Stimulated activated naive B cell treated with anti-CD40 and anti-IgM and Interleukin-4, amounts not matched to agents 10 μg/mL and 1 μg/mL and 100 μg/mL, for 72 hours (primary cell): ENCODE measurements around the gene C19orf18.

ENCODE experiments used
- ATAC-seq, 2 donors: fragments of 150-1000 bp; cut with Tn5 transposase; replicated peaks; 2 replicates each; pipeline ENCODE4 v1.10.0; 2021; ENCODE audit warnings: moderate library complexity in 1 of 2
- DNase-seq: peaks from one replicate; pipeline ENCODE4 v3.0.0; 2021
- H3K27ac Mint-ChIP-seq: one replicate; pipeline ENCODE4 v1.8.0; 2022; ENCODE audit warnings: mild to moderate bottlenecking, mixed read lengths
- H3K27me3 Mint-ChIP-seq, 2 donors: one replicate each; pipeline ENCODE4 v1.8.0; 2022; ENCODE audit warnings: mixed read lengths in 2 of 2
- H3K36me3 Mint-ChIP-seq, 2 donors: one replicate each; pipeline ENCODE4 v1.8.0; 2022; ENCODE audit warnings: mixed read lengths in 2 of 2, mild to moderate bottlenecking in 1 of 2
- H3K4me1 Mint-ChIP-seq, 2 donors: one replicate each; pipeline ENCODE4 v1.8.0; 2022; ENCODE audit warnings: mixed read lengths in 2 of 2, mild to moderate bottlenecking in 1 of 2
- H3K4me3 Mint-ChIP-seq, 2 donors: one replicate each; pipeline ENCODE4 v1.8.0; 2022; ENCODE audit warnings: mild to moderate bottlenecking in 2 of 2, mixed read lengths in 2 of 2, moderate library complexity in 1 of 2
- H3K9me3 Mint-ChIP-seq, 2 donors: one replicate each; pipeline ENCODE4 v1.8.0; 2022; ENCODE audit warnings: mixed read lengths in 2 of 2, mild to moderate bottlenecking in 1 of 2

Gene C19orf18

GRCh38 chr19:58000677-58001076 is 26.3 kb upstream of the C19orf18 start:
- peaks cover 67 to 87% of the 10 kb centered on the region in 2 donors for H3K36me3 Mint-ChIP-seq
- no peaks in the 10 kb centered on the region for H3K27me3 Mint-ChIP-seq
- H3K4me3 Mint-ChIP-seq = peak overlapping the region in 1 of 2 donors; percentile 95
- H3K4me1 Mint-ChIP-seq = peaks cover 24 to 51% of the 10 kb centered on the region in 2 donors
- DNase-seq = no peak
- peak overlapping the region; percentile 83 for H3K27ac Mint-ChIP-seq
- no peak for ATAC-seq
- peaks cover 19 to 20% of the 10 kb centered on the region in 2 donors for H3K9me3 Mint-ChIP-seq

DNA sequence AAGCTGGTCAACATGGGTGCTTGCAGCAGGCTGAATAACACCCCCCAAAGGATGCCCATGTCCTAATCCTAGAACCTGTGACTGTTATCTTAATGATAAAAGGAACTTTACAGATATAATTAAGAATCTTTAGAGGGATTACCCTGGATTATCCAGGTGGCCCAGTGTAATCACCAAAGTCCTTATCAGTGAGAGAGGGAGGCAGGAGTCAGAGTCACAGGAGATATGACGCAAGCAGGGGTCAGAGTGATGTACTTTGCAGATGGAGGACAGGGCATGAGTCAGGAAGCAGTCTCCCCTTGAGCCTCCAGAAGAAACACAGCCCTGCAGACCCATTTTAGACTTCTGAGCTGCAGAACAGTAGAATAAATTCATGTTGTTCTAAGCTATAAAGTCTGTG is 18.5 kb upstream of the C19orf18 start:
- Mint-ChIP-seq H3K4me1 (peaks cover 0 to 2% of the 10 kb centered on the region in 2 donors), H3K27me3 (no peaks in the 10 kb centered on the region), H3K36me3 (peaks cover 72 to 95% of the 10 kb centered on the region in 2 donors), H3K4me3 (no peak overlapping the region), H3K9me3 (peaks cover 35 to 41% of the 10 kb centered on the region in 2 donors), H3K27ac (no peak overlapping the region)
- no peak for DNase-seq
- no peak for ATAC-seq

DNA sequence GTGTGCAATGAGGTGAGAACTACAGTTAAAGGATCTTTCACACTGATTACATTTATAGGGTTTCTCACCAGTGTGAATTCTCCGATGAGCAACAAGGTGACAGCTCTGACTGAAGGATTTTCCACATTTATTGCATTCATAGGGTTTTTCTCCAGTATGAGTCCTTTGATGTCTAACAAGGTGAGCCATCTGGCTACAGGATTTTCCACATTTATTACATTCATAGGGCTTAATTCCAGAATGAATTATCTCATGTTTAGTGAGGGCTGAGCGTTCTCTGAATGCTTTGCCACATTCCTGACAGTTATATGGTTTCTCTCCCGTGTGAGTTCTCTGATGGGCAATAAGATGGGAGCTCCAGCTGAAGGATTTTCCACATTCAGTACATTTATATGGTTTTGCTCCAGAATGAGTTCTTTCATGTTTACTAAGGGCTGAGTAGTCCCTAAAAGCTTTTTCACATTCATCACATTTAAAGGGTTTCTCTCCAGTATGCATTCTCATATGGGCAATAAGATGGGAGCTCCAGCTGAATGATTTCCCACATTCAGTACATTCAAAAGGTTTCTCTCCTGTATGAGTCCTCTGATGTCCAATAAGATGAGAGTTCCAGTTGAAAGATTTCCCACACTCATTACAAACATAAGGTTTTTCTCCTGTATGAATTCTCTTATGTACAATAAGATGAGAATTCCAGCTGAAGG is 4.4 kb upstream of the C19orf18 start:
- DNase-seq (no peak), ATAC-seq (no peak)
- H3K27me3 Mint-ChIP-seq = no peaks in the 10 kb centered on the region
- H3K4me1 Mint-ChIP-seq = peaks cover 0 to 2% of the 10 kb centered on the region in 2 donors
- no peak overlapping the region for H3K4me3 Mint-ChIP-seq
- H3K9me3 Mint-ChIP-seq = peaks cover 41 to 45% of the 10 kb centered on the region in 2 donors
- H3K27ac Mint-ChIP-seq = no peak overlapping the region
- peaks cover 90 to 96% of the 10 kb centered on the region in 2 donors for H3K36me3 Mint-ChIP-seq

DNA sequence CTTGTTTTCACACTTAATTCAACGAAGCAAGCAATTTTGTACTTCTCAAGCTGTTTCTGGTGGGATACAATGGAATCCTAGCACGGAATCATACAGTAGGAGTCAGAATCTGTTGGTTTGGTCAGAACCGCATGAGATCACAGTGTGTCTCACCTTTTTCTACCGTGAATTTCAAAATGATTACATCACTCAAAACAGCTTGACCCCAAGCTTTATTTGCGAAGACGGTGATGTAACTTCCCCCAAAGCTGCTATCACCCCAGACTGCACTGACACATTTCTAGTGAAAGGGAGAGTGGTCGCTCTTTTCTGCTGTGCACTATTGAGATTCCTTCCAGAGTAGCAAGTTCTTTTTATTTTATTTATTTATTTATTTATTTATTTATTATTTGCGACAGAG is 9.6 kb downstream of the C19orf18 start:
- Mint-ChIP-seq H3K4me1 (no peaks in the 10 kb centered on the region), H3K27me3 (no peaks in the 10 kb centered on the region), H3K36me3 (peaks cover 40 to 48% of the 10 kb centered on the region in 2 donors), H3K27ac (no peak overlapping the region), H3K9me3 (peaks cover 18 to 19% of the 10 kb centered on the region in 2 donors), H3K4me3 (no peak overlapping the region)
- ATAC-seq (no peak), DNase-seq (no peak)

- DNase-seq (no peak), ATAC-seq (no peak)
- H3K4me3 Mint-ChIP-seq = no peak overlapping the region
- peaks cover 28 to 43% of the 10 kb centered on the region in 2 donors for H3K36me3 Mint-ChIP-seq
- peaks cover 14 to 16% of the 10 kb centered on the region in 2 donors for H3K9me3 Mint-ChIP-seq
- no peaks in the 10 kb centered on the region for H3K4me1 Mint-ChIP-seq
- no peaks in the 10 kb centered on the region for H3K27me3 Mint-ChIP-seq
- no peak overlapping the region for H3K27ac Mint-ChIP-seq
Observed at GRCh38 chr19:57961785-57962184, 12.5 kb downstream of the C19orf18 start.

GRCh38 chr19:57954996-57955395 is 19.3 kb downstream of the C19orf18 start:
- H3K36me3 Mint-ChIP-seq = peaks cover 11 to 23% of the 10 kb centered on the region in 2 donors
- peaks cover 0 to 13% of the 10 kb centered on the region in 2 donors for H3K27me3 Mint-ChIP-seq
- no peak for DNase-seq
- no peak overlapping the region for H3K27ac Mint-ChIP-seq
- no peak overlapping the region for H3K4me3 Mint-ChIP-seq
- no peak for ATAC-seq
- no peaks in the 10 kb centered on the region for H3K4me1 Mint-ChIP-seq
- peaks cover 18 to 22% of the 10 kb centered on the region in 2 donors for H3K9me3 Mint-ChIP-seq

DNA sequence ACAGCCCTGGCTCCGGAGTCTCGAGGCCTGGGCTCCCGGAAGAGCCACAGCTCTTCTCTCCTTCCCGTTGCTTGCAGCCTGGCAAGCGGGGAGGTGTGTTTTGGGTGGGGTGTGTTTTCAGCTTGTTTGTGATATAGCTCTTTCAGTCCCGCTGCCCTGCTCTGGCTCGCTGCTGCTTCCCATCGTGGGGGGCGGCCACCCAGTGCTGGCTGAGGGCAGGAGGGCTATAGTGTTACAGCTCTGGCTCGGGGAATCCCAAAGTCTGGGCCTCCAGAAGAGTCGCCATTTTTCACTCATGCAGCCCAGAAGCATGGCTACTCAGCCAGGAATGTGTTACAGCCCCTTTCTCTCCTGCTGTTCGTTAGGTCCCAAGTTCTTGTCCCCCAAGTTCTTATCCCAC is 24.6 kb downstream of the C19orf18 start:
- Mint-ChIP-seq H3K9me3 (peaks cover 11 to 19% of the 10 kb centered on the region in 2 donors), H3K27me3 (peaks cover 0 to 12% of the 10 kb centered on the region in 2 donors), H3K36me3 (peaks cover 10 to 23% of the 10 kb centered on the region in 2 donors), H3K4me3 (no peak overlapping the region), H3K4me1 (peaks cover 17 to 21% of the 10 kb centered on the region in 2 donors), H3K27ac (no peak overlapping the region)
- ATAC-seq (no peak), DNase-seq (no peak)

- Mint-ChIP-seq H3K9me3 (peaks cover 12 to 20% of the 10 kb centered on the region in 2 donors), H3K4me3 (no peak overlapping the region), H3K27me3 (peaks cover 0 to 8% of the 10 kb centered on the region in 2 donors), H3K27ac (no peak overlapping the region), H3K36me3 (peaks cover 14 to 27% of the 10 kb centered on the region in 2 donors), H3K4me1 (peaks cover 19 to 25% of the 10 kb centered on the region in 2 donors)
- no peak for ATAC-seq
- no peak for DNase-seq
Observed at GRCh38 chr19:57949296-57949695, 25.0 kb downstream of the C19orf18 start.

GRCh38 chr19:57947419-57948134 is 26.8 kb downstream of the C19orf18 start, which contains the start of gene ZNF256:
TSS of gene ZNF256 (minus strand) at chr19:57947706. CDS start at chr19:57947474, 232 bp downstream.
- peak within 1 kb of the TSS; percentile 94 for H3K27ac Mint-ChIP-seq
- peaks cover 27 to 41% of the 10 kb centered on the region in 2 donors for H3K4me1 Mint-ChIP-seq
- peaks cover 23 to 35% of the 10 kb centered on the region in 2 donors for H3K9me3 Mint-ChIP-seq
- no peaks in the 10 kb centered on the region for H3K27me3 Mint-ChIP-seq
- ATAC-seq (peak; percentile 98 to 99), DNase-seq (peak; percentile 96)
- peak within 1 kb of the TSS; percentile 95 to 98 for H3K4me3 Mint-ChIP-seq
- H3K36me3 Mint-ChIP-seq = peaks cover 31 to 39% of the 10 kb centered on the region in 2 donors

DNA sequence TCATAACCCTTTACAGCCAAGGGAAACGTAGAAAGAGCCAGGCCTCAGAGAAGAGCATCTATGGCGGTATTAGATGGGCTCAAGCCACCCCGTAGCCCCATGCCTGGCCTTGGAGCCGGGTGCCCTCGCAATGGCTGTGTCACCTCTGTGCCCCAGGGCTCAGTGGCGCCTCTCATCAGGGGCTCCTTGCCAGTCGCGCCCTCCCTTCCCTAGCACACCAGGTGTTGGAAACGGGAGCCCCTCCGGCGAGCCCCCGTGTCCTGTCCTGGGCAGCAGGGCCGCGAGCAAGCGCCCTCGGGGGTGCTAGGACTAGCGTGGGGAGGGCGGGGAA is 27.3 kb downstream of the C19orf18 start:
- Mint-ChIP-seq H3K4me1 (peaks cover 27 to 41% of the 10 kb centered on the region in 2 donors), H3K27me3 (no peaks in the 10 kb centered on the region), H3K9me3 (peaks cover 28 to 38% of the 10 kb centered on the region in 2 donors), H3K27ac (peak overlapping the region; percentile 94), H3K36me3 (peaks cover 37 to 45% of the 10 kb centered on the region in 2 donors), H3K4me3 (peak overlapping the region; percentile 95 to 98)
- no peak for DNase-seq
- peak; percentile 0 to 16 for ATAC-seq

DNA sequence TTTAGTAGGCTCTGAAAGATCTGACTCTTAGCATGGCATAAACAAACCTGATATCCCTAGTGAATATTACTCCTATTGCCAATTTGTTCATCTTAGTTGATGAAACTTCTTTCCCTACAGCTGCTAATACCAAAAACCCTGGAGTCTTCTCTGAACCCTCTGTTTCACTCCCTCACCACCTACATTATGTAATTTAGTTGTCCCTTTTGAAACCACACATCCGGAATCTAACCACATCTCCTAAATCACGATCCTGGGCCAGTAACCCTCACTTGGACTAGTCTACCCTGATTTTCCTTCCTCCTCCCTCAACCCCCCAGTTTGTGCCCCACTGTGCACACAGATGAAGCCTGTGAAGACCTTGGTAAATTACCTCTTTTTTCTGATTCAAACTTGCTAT is 28.0 kb downstream of the C19orf18 start:
- DNase-seq = no peak
- Mint-ChIP-seq H3K4me1 (peaks cover 27 to 41% of the 10 kb centered on the region in 2 donors), H3K27me3 (no peaks in the 10 kb centered on the region), H3K9me3 (peaks cover 32 to 43% of the 10 kb centered on the region in 2 donors), H3K36me3 (peaks cover 44 to 52% of the 10 kb centered on the region in 2 donors), H3K27ac (peak overlapping the region; percentile 94), H3K4me3 (peak overlapping the region; percentile 95 to 98)
- ATAC-seq = no peak

DNA sequence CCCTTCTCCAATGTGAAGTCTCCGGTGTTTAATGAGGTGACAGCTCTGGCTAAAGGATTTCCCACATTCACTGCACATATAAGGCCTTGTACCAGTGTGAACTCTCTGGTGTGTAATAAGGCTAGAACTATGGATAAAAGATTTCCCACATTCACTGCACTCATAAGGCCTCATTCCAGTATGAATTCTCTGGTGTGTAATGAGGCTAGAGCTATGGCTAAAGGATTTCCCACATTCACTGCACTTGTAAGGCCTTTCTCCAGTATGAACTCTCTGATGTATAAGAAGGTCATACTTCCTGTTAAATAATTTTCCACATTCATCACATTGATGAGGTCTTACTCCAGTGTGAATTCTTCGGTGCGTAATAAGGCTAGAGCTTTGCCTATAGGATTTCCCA is 32.7 kb downstream of the C19orf18 start:
- H3K36me3 Mint-ChIP-seq = peaks cover 74 to 90% of the 10 kb centered on the region in 2 donors
- no peak for ATAC-seq
- H3K9me3 Mint-ChIP-seq = peaks cover 41 to 43% of the 10 kb centered on the region in 2 donors

GRCh38 chr19:57935731-57936130 is 38.6 kb downstream of the C19orf18 start:
- H3K27ac Mint-ChIP-seq = no peak overlapping the region
- peaks cover 11 to 14% of the 10 kb centered on the region in 2 donors for H3K9me3 Mint-ChIP-seq
- H3K36me3 Mint-ChIP-seq = peaks cover 58 to 81% of the 10 kb centered on the region in 2 donors
- DNase-seq (no peak), ATAC-seq (no peak)
- H3K27me3 Mint-ChIP-seq = no peaks in the 10 kb centered on the region
- H3K4me3 Mint-ChIP-seq = peak overlapping the region in 1 of 2 donors; percentile 94
- H3K4me1 Mint-ChIP-seq = peaks cover 15 to 27% of the 10 kb centered on the region in 2 donors

More for the DNA sequence above, 32.7 kb downstream of the C19orf18 start:
- Mint-ChIP-seq H3K4me3 (no peak overlapping the region), H3K27ac (no peak overlapping the region), H3K4me1 (peaks cover 25 to 38% of the 10 kb centered on the region in 2 donors), H3K27me3 (no peaks in the 10 kb centered on the region)
- no peak for DNase-seq

DNA sequence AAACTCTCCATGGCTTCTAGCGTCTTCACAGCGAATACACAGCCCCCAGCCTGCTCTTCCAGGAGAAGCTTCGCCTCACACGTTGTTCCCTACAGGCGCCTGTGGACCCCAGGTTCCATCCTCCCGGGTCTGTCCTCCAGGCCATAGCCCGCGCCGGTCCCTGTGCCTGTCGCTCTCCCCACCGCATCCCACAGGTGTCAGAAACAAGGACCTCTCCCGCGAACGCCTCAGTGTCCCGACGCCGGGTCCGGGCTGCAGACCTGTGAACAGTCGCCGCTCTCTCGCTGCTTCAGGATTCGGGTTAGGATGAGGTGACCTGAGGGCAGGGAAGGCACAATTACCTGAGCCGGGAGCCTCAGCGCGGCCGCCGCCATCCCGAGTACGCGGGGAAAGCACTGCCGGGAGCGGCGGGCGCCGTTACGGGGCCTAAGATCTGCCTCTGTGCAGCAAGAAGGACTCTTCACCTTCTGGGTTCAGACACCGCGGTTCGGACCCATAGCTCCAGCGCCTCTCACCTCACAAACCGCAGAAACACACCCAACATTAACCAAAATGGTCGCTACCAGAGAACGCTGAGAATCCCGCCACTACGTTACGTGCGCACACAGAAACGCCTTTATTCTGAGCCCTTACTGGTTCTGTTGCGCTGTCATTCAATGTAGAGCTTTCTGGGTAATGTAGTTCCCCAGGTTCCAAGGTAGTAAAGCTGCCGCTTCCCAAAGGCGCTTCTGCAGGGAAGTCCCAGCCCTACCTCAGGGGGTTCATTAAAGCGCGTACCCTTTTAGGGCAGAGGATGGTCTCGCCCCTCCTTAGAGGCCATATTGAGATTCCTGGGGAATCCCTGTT is 39.3 kb downstream of the C19orf18 start, which contains the start of gene ZNF418:
Gene ZNF418, minus strand, starts transcription at position 583 of the 846 bp plus-strand sequence. CDS start 1,580 bp downstream, outside the sequence.
- DNase-seq = peak; percentile 67
- Mint-ChIP-seq H3K9me3 (peaks cover 12 to 14% of the 10 kb centered on the region in 2 donors), H3K27ac (peak within 1 kb of the TSS; percentile 98), H3K4me3 (peak within 1 kb of the TSS; percentile 94 to 97), H3K36me3 (peaks cover 63 to 84% of the 10 kb centered on the region in 2 donors), H3K4me1 (peaks cover 15 to 27% of the 10 kb centered on the region in 2 donors), H3K27me3 (no peaks in the 10 kb centered on the region)
- peak; percentile 100 for ATAC-seq
